DND-41 (cell line): ENCODE measurements around the gene IPO11.

Experiments used
- CTCF ChIP-seq: IDR thresholded peaks from 2 replicates; pipeline ENCODE4 v1.5.1; 2012; ENCODE audit warnings: borderline replicate concordance, low read length, moderate library complexity, mild to moderate bottlenecking; ENCODE audit not compliant: poor library complexity, severe bottlenecking; ENCODE audit errors: extremely low read depth
- EZH2 ChIP-seq: IDR thresholded peaks from 3 replicates; pipeline ENCODE4 v1.6.1; 2012; ENCODE audit warnings: borderline replicate concordance, low read depth, mild to moderate bottlenecking, moderate library complexity, low read length, inconsistent platforms; ENCODE audit not compliant: severe bottlenecking

GRCh38 chr5:62652225-62652624 is 239.7 kb downstream of the IPO11 start:
- TF ChIP-seq CTCF, result no peak
- TF ChIP-seq EZH2, result no peak
